RWPE2 (cell line): ENCODE measurements around the gene NOC2L.
A peak's percentile ranks its signal among the peaks of the same experiment; 100 is the strongest.

Experiments
- ATAC-seq: fragments of 200-7000 bp; cut with Tn5 transposase; 3 replicates; pipeline ENCODE4 v1.9.1; 2021; ENCODE audit warnings: low read depth
- DNase-seq: peaks from one replicate; pipeline ENCODE4 v3.0.0-alpha.2; 2020; ENCODE audit warnings: low spot score
- H3K27ac ChIP-seq: fragments of 450-650 bp; 2 replicates; pipeline ENCODE4 v1.5.1; 2017; ENCODE audit warnings: mild to moderate bottlenecking; ENCODE audit not compliant: poor library complexity, severe bottlenecking
- H3K27me3 ChIP-seq: fragments of 250-450 bp; sonication (Bioruptor Pico); 2 replicates; pipeline ENCODE4 v1.5.1; 2021; ENCODE audit warnings: mild to moderate bottlenecking, moderate library complexity; ENCODE audit not compliant: insufficient read depth, poor library complexity, severe bottlenecking
- H3K36me3 ChIP-seq: fragments of 250-450 bp; sonication (Bioruptor Pico); 2 replicates; pipeline ENCODE4 v1.5.1; 2020; ENCODE audit warnings: low read depth, mild to moderate bottlenecking, moderate library complexity
- H3K4me1 ChIP-seq: fragments of 250-450 bp; sonication (Bioruptor Pico); 2 replicates; pipeline ENCODE4 v1.5.1; 2021; ENCODE audit warnings: mild to moderate bottlenecking, moderate library complexity; ENCODE audit not compliant: insufficient read depth, poor library complexity, severe bottlenecking
- H3K4me3 ChIP-seq: fragments of 250-450 bp; sonication (Bioruptor Pico); 2 replicates; pipeline ENCODE4 v1.5.1; 2021; ENCODE audit warnings: mild to moderate bottlenecking, moderate library complexity; ENCODE audit not compliant: severe bottlenecking
- H3K9me3 ChIP-seq: fragments of 250-450 bp; sonication (Bioruptor Pico); 2 replicates; pipeline ENCODE4 v1.5.1; 2021; ENCODE audit warnings: mild to moderate bottlenecking, moderate library complexity; ENCODE audit not compliant: severe bottlenecking
- TF ChIP-seq, protein P1 (sequence below): fragments of 450-650 bp; IDR thresholded peaks from one replicate; pipeline ENCODE4 v1.5.1; 2017; ENCODE audit warnings: mild to moderate bottlenecking, moderate library complexity; ENCODE audit not compliant: poor library complexity, severe bottlenecking

Gene NOC2L

DNA sequence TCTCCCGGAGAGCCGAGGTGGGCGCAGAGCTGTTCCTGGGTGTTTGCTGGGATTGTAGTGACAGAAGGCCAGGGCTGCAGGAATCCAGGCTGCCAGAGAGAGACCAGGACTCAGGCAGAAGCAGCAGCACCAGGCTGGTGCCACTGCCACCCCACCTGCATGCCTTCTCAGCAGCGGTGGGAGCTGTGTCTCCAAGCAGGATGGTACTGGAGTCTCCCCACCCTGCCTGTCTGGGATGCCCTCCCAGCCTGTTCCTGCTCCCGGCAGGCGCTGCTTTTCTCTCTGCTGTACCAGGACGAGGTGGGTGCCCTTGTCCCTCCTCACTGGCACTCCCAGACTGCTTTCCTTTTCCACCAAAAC is 45.3 kb upstream of the NOC2L start:
- ATAC-seq (no peak), DNase-seq (peak; percentile 55)
- H3K27me3 ChIP-seq, result no peaks in the 10 kb centered on the region
- TF ChIP-seq, protein P1, sequence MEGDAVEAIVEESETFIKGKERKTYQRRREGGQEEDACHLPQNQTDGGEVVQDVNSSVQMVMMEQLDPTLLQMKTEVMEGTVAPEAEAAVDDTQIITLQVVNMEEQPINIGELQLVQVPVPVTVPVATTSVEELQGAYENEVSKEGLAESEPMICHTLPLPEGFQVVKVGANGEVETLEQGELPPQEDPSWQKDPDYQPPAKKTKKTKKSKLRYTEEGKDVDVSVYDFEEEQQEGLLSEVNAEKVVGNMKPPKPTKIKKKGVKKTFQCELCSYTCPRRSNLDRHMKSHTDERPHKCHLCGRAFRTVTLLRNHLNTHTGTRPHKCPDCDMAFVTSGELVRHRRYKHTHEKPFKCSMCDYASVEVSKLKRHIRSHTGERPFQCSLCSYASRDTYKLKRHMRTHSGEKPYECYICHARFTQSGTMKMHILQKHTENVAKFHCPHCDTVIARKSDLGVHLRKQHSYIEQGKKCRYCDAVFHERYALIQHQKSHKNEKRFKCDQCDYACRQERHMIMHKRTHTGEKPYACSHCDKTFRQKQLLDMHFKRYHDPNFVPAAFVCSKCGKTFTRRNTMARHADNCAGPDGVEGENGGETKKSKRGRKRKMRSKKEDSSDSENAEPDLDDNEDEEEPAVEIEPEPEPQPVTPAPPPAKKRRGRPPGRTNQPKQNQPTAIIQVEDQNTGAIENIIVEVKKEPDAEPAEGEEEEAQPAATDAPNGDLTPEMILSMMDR, result no peak
- no peaks in the 10 kb centered on the region for H3K9me3 ChIP-seq
- H3K4me3 ChIP-seq, result no peak overlapping the region
- no peaks in the 10 kb centered on the region for H3K36me3 ChIP-seq
- no peak overlapping the region for H3K27ac ChIP-seq
- H3K4me1 ChIP-seq, result peaks cover 6% of the 10 kb centered on the region

DNA sequence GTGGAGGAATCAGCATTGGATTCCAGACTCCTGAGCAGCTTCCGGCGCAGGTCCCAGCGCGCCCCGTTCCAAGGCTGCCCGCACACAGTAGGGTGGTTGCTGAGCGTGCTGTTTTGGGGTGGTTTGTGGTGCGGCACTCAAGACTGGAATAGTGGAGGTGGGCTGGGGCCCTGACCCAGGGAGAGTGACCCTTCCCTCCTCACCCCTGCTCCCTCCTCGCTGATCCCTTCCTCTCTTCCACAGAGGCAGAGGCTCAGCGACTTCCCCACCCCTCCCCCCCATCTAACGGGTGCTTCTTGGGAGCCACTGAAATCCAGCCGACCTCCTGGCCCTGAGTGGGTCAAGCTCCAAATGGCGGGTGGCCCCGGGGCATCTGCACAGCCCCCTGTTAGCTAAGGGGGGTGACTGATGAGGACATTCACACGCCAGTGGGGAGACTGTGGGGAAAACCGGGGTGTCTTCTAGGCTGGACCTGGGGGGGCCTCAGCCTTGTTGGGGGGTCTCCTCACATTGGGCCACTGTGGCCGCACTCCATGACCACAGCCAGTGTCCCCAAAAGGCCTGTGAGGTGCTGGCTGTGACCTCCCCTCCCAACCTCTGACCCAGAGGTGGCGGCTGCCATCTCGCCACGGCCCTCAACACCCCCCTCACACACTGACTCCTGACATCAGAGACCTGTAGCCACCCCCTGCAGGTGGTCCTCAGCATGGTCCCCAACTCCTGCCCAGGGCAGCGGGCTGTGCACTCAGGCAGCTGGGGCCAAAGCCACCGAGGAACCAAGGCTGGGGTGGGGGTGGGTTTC is 44.8 kb upstream of the NOC2L start:
- peaks cover 6% of the 10 kb centered on the region for H3K4me1 ChIP-seq
- H3K27me3 ChIP-seq, result no peaks in the 10 kb centered on the region
- ATAC-seq (no peak), DNase-seq (peak; percentile 29)
- no peak overlapping the region for H3K27ac ChIP-seq
- TF ChIP-seq, protein P1, result no peak
- H3K9me3 ChIP-seq, result no peaks in the 10 kb centered on the region
- no peak overlapping the region for H3K4me3 ChIP-seq
- H3K36me3 ChIP-seq, result no peaks in the 10 kb centered on the region

DNA sequence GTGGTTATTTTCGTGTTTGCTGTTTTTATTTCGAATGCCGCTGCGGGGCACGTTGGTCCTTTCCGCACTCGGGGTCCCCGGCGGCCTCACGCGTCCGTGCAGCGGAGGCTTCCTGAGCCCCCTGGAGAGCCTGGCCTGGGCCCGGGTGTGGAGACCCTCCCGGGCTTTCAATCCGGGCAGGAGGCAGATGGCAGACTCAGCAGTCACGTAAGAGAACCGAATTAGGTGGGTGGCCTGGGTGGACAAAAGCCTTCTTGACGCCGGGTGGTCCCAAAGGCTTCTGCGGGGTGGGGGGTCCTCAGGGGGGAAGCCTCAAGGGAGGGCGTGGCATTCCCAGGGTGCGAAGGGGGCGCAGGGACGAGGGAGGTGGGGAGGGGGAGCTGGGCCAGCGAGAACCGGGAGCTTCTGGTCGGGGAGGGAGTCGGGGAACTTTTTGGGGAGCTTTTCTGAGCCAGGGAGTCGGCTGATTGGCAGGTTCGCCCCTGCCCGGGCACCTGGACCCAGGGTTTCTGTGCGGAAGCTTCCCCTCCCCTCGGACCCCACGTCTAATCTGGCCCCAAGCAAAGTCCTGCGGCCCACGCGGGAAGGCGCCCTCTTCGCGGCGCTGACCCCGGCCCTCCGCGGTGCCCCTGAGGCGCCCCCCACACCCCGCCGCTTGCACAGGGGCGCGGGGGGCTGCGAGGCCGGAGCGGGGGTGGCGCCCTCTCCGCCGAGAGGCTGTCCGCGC is 42.2 kb upstream of the NOC2L start:
- Histone ChIP-seq H3K36me3 (no peaks in the 10 kb centered on the region), H3K4me3 (peak overlapping the region; percentile 51), H3K27ac (peak overlapping the region; percentile 76), H3K9me3 (no peaks in the 10 kb centered on the region), H3K27me3 (no peaks in the 10 kb centered on the region), H3K4me1 (no peaks in the 10 kb centered on the region)
- TF ChIP-seq, protein P1, result no peak
- ATAC-seq (no peak), DNase-seq (peak; percentile 62)

DNA sequence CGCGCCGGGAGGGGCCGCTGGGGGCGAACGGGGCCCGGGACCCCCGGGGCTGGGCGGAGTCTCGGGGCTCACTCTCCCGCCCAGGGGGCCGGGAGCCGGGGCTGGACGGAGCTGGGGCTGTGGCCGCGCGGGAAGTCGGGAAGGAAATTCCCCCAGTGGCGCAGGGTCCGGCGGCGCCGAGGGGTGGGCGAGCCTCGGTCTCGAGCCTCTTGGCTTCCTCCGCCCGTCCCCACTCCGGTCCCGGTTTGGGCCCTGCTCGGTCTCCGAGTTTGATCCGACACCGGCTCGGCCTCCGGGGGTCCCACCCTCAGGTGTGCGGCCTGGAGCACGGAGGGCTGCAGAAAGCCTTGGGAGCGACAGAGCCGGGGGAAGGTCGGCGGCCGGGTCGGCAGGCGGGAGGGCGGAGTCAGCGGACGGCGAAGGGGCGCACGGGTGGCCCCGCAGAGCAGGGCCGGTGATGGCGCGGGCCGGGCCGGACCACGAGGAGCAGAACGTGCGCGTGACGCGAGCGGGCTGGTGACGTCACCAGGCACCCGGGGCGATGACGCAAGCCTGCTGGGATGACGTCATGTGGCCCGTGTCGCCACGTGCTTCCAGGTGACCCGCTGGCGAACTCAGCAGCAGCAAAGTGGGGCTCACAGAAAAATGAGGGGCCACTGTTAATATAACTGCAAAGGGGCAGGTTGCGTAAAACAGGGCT is 41.5 kb upstream of the NOC2L start:
- H3K4me3 ChIP-seq, result peak overlapping the region; percentile 51
- H3K36me3 ChIP-seq, result no peaks in the 10 kb centered on the region
- ATAC-seq, result peak; percentile 46
- peak overlapping the region; percentile 76 for H3K27ac ChIP-seq
- peaks cover 5% of the 10 kb centered on the region for H3K4me1 ChIP-seq
- DNase-seq, result peak; percentile 78
- H3K9me3 ChIP-seq, result no peaks in the 10 kb centered on the region
- TF ChIP-seq, protein P1, result no peak
- H3K27me3 ChIP-seq, result no peaks in the 10 kb centered on the region
